ENCODE results near the gene MT2A. TPM values are rescaled to one million over a fixed set of nuclear protein-coding genes. Genes with fewer than 3 reads are reported as not detected.

The MT2A gene
- total and polyA plus RNA-seq, 10 of the 15 experiments (the other 5 are each of a cell fraction or from before 2014, with no cell fraction given) = 7.3 to 271 (median 53.5) TPM

GRCh38 chr16:56608043-56608875 is at the start of gene MT2A (continued):
- TF ChIP-seq ZBTB4 (CRISPR knock-in tag; IDR thresholded peaks at IDR 0.05) = no peak
- TF ChIP-seq STAT3 (IDR thresholded peaks at IDR 0.05; ENCODE audit: low read depth, low read length) = no peak
- TF ChIP-seq FOXM1 (IDR thresholded peaks at IDR 0.05; ENCODE audit: low read depth, low read length) = no peak
- no peak for TF ChIP-seq NFYB (IDR thresholded peaks at IDR 0.05; ENCODE audit: insufficient read depth, low read depth, low read length)
- no peak for TF ChIP-seq ZNF592 (IDR thresholded peaks at IDR 0.05)
- TF ChIP-seq ZNF207 (IDR thresholded peaks at IDR 0.05; ENCODE audit: borderline replicate concordance) = peak; percentile 78; the same call in 1 of the 2 replicates
- no peak for TF ChIP-seq HSF1 (IDR thresholded peaks at IDR 0.05; ENCODE audit: low read depth, low read length)
- TF ChIP-seq ZNF384 (IDR thresholded peaks at IDR 0.05; ENCODE audit: borderline replicate concordance, low read depth, low read length) = no peak
- TF ChIP-seq SPI1 (IDR thresholded peaks at IDR 0.05; ENCODE audit: borderline replicate concordance, insufficient read depth, low read depth, low read length) = peak; percentile 2; the same call in 1 of the 2 replicates
- TF ChIP-seq BMI1 (IDR thresholded peaks at IDR 0.05; ENCODE audit: borderline replicate concordance) = no peak
- no peak for TF ChIP-seq NRF1 (conservative IDR thresholded peaks at IDR 0.05; ENCODE audit: low read depth, low read length)
- TF ChIP-seq ESRRA (IDR thresholded peaks at IDR 0.05; ENCODE audit: low read length) = peak; percentile 67; the same call in 1 of the 2 replicates
- TF ChIP-seq IKZF1 (conservative IDR thresholded peaks at IDR 0.05) = peak; percentile 82
- TF ChIP-seq ETV6 (conservative IDR thresholded peaks at IDR 0.05 in 1 of 2, IDR thresholded peaks at IDR 0.05 in 1 of 2; ENCODE audit: borderline replicate concordance in 1 of 2, low read depth in 1 of 2) = no peak
- TF ChIP-seq MAX (IDR thresholded peaks at IDR 0.05; ENCODE audit: low read depth, low read length) = peak; percentile 77; the same call in 1 of the 2 replicates
- no peak for TF ChIP-seq SP1 (IDR thresholded peaks at IDR 0.05; ENCODE audit: low read depth, low read length)
- TF ChIP-seq TAF1 (IDR thresholded peaks at IDR 0.05; ENCODE audit: borderline replicate concordance, low read depth, low read length) = no peak; the same call in 1 of the 2 replicates
- TF ChIP-seq LARP7 (IDR thresholded peaks at IDR 0.05) = peak; percentile 100
- TF ChIP-seq DPF2 (IDR thresholded peaks at IDR 0.05) = peak; percentile 81
- TF ChIP-seq FOXK2 (IDR thresholded peaks at IDR 0.05) = peak; percentile 28; the same call in 1 of the 2 replicates

Measured in GM12878 (cell line).